PC-3 (cell line): ENCODE data around the gene RASA2. TPM values are rescaled to one million over a fixed set of nuclear protein-coding genes. Genes with fewer than 3 reads are reported as not detected.

ENCODE experiments used
- ATAC-seq: fragments of 200-7000 bp; cut with Tn5 transposase; 2 replicates; pipeline ENCODE4 v1.9.1; 2020; ENCODE audit warnings: mild to moderate bottlenecking, moderate library complexity
- BruUV-seq: library from RNA; stranded (reverse); fragments of 400-500 nt; replicated peaks from 2 replicates; lab custom pipeline; 2021; lab: Mats Ljungman, UMichigan
- CTCF ChIA-PET: fragments of 300-600 bp; sonication (Branson Sonifier 250); formaldehyde crosslinking; loops from one replicate; lab custom pipeline; 2022; ENCODE audit warnings: antibody characterized with exemption; lab: Charles Lee
- POLR2A ChIA-PET: fragments of 300-600 bp; sonication (Branson Sonifier 250); formaldehyde crosslinking; loops from one replicate; lab custom pipeline; 2022; ENCODE audit warnings: antibody characterized with exemption; ENCODE audit not compliant: unreplicated experiment; lab: Charles Lee
- DNase-seq: peaks from one replicate; pipeline ENCODE4 v3.0.0-alpha.2; 2015
- H2AFZ ChIP-seq: fragments of 300-600 bp; sonication (generic); 2 replicates; pipeline ENCODE4 v1.6.0; 2016; ENCODE audit warnings: antibody characterized with exemption, low read length
- H3F3A ChIP-seq: fragments of 300-600 bp; sonication (generic); one replicate; pipeline ENCODE4 v1.6.0; 2017; ENCODE audit warnings: antibody characterized with exemption, low read length, control low read depth, mild to moderate bottlenecking; ENCODE audit not compliant: unreplicated experiment
- H3K27ac ChIP-seq: fragments of 300-600 bp; sonication (generic); 2 replicates; pipeline ENCODE4 v1.5.1; 2016; ENCODE audit warnings: mild to moderate bottlenecking, low read length
- H3K27me3 ChIP-seq: fragments of 300-600 bp; sonication (generic); 2 replicates; pipeline ENCODE4 v1.6.1; 2016; ENCODE audit warnings: low read length, mixed read lengths
- H3K36me3 ChIP-seq: fragments of 300-600 bp; sonication (generic); 2 replicates; pipeline ENCODE4 v1.6.1; 2016; ENCODE audit warnings: low read depth, mixed run types, low read length, mixed read lengths
- H3K4me1 ChIP-seq: fragments of 300-600 bp; sonication (generic); 2 replicates; pipeline ENCODE4 v1.5.1; 2016; ENCODE audit warnings: low read length; ENCODE audit not compliant: insufficient read depth
- H3K4me2 ChIP-seq: fragments of 300-600 bp; sonication (generic); 2 replicates; pipeline ENCODE4 v1.6.0; 2016; ENCODE audit warnings: low read length
- H3K4me3 ChIP-seq: fragments of 300-600 bp; sonication (generic); 2 replicates; pipeline ENCODE4 v1.5.1; 2016; ENCODE audit warnings: mild to moderate bottlenecking, low read length, mixed read lengths
- H3K79me2 ChIP-seq: fragments of 300-600 bp; sonication (generic); 2 replicates; pipeline ENCODE4 v1.6.1; 2017; ENCODE audit warnings: low read length, mixed read lengths
- H3K9ac ChIP-seq: fragments of 300-600 bp; sonication (generic); 2 replicates; pipeline ENCODE4 v1.6.0; 2016; ENCODE audit warnings: mild to moderate bottlenecking, low read length
- H3K9me2 ChIP-seq: fragments of 300-600 bp; sonication (generic); replicated peaks from 2 replicates; pipeline ENCODE4 v1.6.1; 2016; ENCODE audit warnings: mixed run types, low read length, mixed read lengths
- H3K9me3 ChIP-seq: fragments of 300-600 bp; sonication (generic); 2 replicates; pipeline ENCODE4 v1.6.1; 2016; ENCODE audit warnings: low read length, mixed read lengths
- H4K20me1 ChIP-seq: fragments of 300-600 bp; sonication (generic); 2 replicates; pipeline ENCODE4 v1.6.1; 2016; ENCODE audit warnings: low read length, mixed read lengths
- EZH2 ChIP-seq: fragments of 300-600 bp; sonication (generic); IDR thresholded peaks from one replicate; pipeline ENCODE4 v1.6.1; 2017; ENCODE audit warnings: antibody characterized with exemption, mild to moderate bottlenecking, low read length; ENCODE audit not compliant: unreplicated experiment
- EZH2phosphoT487 ChIP-seq: fragments of 300-600 bp; sonication (generic); IDR thresholded peaks from 2 replicates; pipeline ENCODE4 v1.6.1; 2018; ENCODE audit warnings: mild to moderate bottlenecking, antibody characterized with exemption, low read length, borderline replicate concordance
- intact Hi-C: fragments of 100-400 bp; cut with micrococcal nuclease; formaldehyde crosslinking; loops from 2 replicates; pipeline ENCODE4 v1.9.0; 2023
- total RNA-seq: library from RNA; depleted of rRNA; stranded (reverse); fragments of >200 nt; gene quantifications from 2 replicates; pipeline ENCODE4 v1.2.3, GENCODE V29; 2014
- TF ChIP-seq, protein P1 (sequence below): fragments of 300-600 bp; sonication (generic); conservative IDR thresholded peaks from 2 replicates; pipeline ENCODE4 v1.5.1; 2017; ENCODE audit warnings: antibody characterized with exemption, low read depth, mild to moderate bottlenecking, low read length

RASA2 gene
- total RNA-seq, 1 experiment from 2014 or later = 3.7 TPM

DNA sequence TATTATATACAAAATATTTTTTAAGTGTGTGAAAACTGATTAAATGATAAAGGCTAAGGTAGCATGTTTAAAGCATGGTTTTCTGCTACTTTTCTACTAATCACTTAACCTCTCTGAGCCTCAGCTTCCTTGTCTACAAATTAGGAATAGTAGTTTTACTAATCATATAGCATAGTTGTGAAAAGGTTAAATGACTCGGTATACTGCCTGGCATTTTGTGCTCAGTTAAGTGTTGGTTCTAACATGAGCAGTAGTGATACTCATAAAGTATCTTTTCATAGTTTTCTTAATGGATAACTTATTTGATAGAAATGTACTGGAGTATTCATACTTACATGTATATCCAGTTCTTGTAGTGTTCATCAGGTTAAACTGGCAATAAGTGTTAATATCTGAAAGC lies 13.6 kb downstream of the RASA2 start:
- Histone ChIP-seq H3K27ac (no peak overlapping the region), H3K36me3 (no peaks in the 10 kb centered on the region), H3K79me2 (peaks cover 54% of the 10 kb centered on the region), H3K9me2 (no peaks in the 10 kb centered on the region), H3K27me3 (no peaks in the 10 kb centered on the region), H3K9me3 (no peaks in the 10 kb centered on the region), H3K9ac (no peak overlapping the region), H3K4me2 (no peak overlapping the region), H3K4me1 (no peaks in the 10 kb centered on the region), H3F3A (no peaks in the 10 kb centered on the region), H3K4me3 (no peak overlapping the region), H2AFZ (no peak overlapping the region), H4K20me1 (no peaks in the 10 kb centered on the region)
- ATAC-seq (no peak), DNase-seq (no peak)
- POLR2A ChIA-PET = no interaction called here
- CTCF ChIA-PET = no interaction called here
- TF ChIP-seq EZH2 (no peak), EZH2phosphoT487 (no peak)
- intact Hi-C loops = no loop called here
- BruUV-seq = no TSS peak

- ATAC-seq (no peak), DNase-seq (no peak)
- H3K4me3 ChIP-seq = no peak overlapping the region
- no TSS peak for BruUV-seq
- intact Hi-C loops = no loop called here
- TF ChIP-seq, protein P1, sequence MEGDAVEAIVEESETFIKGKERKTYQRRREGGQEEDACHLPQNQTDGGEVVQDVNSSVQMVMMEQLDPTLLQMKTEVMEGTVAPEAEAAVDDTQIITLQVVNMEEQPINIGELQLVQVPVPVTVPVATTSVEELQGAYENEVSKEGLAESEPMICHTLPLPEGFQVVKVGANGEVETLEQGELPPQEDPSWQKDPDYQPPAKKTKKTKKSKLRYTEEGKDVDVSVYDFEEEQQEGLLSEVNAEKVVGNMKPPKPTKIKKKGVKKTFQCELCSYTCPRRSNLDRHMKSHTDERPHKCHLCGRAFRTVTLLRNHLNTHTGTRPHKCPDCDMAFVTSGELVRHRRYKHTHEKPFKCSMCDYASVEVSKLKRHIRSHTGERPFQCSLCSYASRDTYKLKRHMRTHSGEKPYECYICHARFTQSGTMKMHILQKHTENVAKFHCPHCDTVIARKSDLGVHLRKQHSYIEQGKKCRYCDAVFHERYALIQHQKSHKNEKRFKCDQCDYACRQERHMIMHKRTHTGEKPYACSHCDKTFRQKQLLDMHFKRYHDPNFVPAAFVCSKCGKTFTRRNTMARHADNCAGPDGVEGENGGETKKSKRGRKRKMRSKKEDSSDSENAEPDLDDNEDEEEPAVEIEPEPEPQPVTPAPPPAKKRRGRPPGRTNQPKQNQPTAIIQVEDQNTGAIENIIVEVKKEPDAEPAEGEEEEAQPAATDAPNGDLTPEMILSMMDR = no peak
- no peak for TF ChIP-seq EZH2phosphoT487
- TF ChIP-seq EZH2 = no peak
- no peak overlapping the region for H3K9ac ChIP-seq
- H3K27me3 ChIP-seq = no peaks in the 10 kb centered on the region
- POLR2A ChIA-PET = no interaction called here
- no peaks in the 10 kb centered on the region for H3F3A ChIP-seq
- no peaks in the 10 kb centered on the region for H3K9me3 ChIP-seq
- CTCF ChIA-PET = no interaction called here
- no peaks in the 10 kb centered on the region for H3K4me1 ChIP-seq
- H2AFZ ChIP-seq = no peak overlapping the region
- H3K9me2 ChIP-seq = no peaks in the 10 kb centered on the region
- H4K20me1 ChIP-seq = no peaks in the 10 kb centered on the region
- H3K79me2 ChIP-seq = peaks cover 38% of the 10 kb centered on the region
- H3K4me2 ChIP-seq = no peak overlapping the region
- no peak overlapping the region for H3K27ac ChIP-seq
- H3K36me3 ChIP-seq = no peaks in the 10 kb centered on the region
Observed at GRCh38 chr3:141505166-141505565, 18.3 kb downstream of the RASA2 start.

DNA sequence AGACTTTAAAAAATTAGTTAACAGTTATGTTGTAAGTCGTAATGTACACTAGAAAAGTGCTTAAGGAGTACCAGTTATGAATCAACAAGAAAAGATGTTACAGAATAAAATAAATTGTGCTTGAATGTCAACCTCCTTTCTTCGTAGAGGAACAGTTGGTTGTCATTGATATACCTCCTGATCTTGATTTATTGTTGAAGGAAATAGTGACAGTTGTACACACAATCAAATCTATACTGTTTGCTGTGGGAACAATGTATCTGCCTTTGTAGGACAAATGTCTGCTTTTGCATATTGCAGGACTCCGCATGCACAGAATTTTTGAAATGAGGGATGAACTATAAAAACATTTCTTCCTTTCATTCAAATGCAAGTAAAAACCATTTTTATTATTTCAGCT lies 19.2 kb downstream of the RASA2 start:
- no peaks in the 10 kb centered on the region for H3K9me2 ChIP-seq
- no TSS peak for BruUV-seq
- H3F3A ChIP-seq = no peaks in the 10 kb centered on the region
- no peaks in the 10 kb centered on the region for H3K36me3 ChIP-seq
- no peak overlapping the region for H3K4me2 ChIP-seq
- no peak for ATAC-seq
- no peak overlapping the region for H3K4me3 ChIP-seq
- H3K27me3 ChIP-seq = no peaks in the 10 kb centered on the region
- no peaks in the 10 kb centered on the region for H4K20me1 ChIP-seq
- TF ChIP-seq, protein P1 = no peak
- TF ChIP-seq EZH2 = no peak
- TF ChIP-seq EZH2phosphoT487 = no peak
- H3K27ac ChIP-seq = no peak overlapping the region
- ChIA-PET POLR2A (no interaction called here), CTCF (no interaction called here)
- no peak overlapping the region for H2AFZ ChIP-seq
- DNase-seq = no peak
- no peak overlapping the region for H3K9ac ChIP-seq
- intact Hi-C loops = no loop called here
- no peaks in the 10 kb centered on the region for H3K9me3 ChIP-seq
- peaks cover 31% of the 10 kb centered on the region for H3K79me2 ChIP-seq
- H3K4me1 ChIP-seq = no peaks in the 10 kb centered on the region
